Transverse colon (tissue), 3 donors: ENCODE measurements around the gene ZNF197.
"Not testable (repeated sequence)": the region's sequence is repeated elsewhere in the genome, so short reads cannot be mapped to it uniquely, and the experiment has no call there.

Source experiments
- EP300 ChIP-seq: sonication (generic); formaldehyde crosslinking; IDR thresholded peaks from one replicate; pipeline ENCODE4 v1.6.1; 2017; ENCODE audit warnings: antibody characterized with exemption, low read depth
- TF ChIP-seq, protein P1 (sequence below), 5 experiments: fragments of 200-600 bp in 3 of 5; fragments of 450-650 bp in 2 of 5; sonication (generic) in 3 of 5; IDR thresholded peaks; 1 replicate in 2 of 5; 2 replicates in 3 of 5; pipeline ENCODE4 v1.5.1; 2016 to 2017; ENCODE audit warnings: antibody characterized with exemption in 5 of 5, inconsistent platforms in 3 of 5, mild to moderate bottlenecking in 2 of 5, moderate library complexity in 1 of 5

DNA sequence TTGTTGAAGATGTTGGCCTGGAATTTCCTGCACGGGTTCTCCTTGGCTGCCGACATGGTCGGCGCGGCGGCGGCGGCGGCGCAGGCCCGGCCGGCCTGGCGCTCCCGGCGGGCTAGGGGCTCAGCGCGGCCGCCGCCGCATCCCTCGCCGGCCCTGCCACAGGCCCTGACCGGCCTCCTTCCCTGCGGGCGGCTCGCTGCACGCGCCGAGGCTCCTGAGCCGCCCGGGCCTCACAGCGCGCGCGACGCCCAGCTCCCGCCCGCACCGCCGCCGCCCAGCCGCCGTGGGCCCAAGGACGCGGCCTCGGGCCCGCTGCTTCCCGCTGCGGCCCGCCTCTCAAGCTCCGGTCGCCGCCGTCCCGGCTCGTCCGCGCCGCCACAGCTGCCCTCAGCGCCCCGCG is 43.9 kb upstream of the ZNF197 start:
- TF ChIP-seq, protein P1, sequence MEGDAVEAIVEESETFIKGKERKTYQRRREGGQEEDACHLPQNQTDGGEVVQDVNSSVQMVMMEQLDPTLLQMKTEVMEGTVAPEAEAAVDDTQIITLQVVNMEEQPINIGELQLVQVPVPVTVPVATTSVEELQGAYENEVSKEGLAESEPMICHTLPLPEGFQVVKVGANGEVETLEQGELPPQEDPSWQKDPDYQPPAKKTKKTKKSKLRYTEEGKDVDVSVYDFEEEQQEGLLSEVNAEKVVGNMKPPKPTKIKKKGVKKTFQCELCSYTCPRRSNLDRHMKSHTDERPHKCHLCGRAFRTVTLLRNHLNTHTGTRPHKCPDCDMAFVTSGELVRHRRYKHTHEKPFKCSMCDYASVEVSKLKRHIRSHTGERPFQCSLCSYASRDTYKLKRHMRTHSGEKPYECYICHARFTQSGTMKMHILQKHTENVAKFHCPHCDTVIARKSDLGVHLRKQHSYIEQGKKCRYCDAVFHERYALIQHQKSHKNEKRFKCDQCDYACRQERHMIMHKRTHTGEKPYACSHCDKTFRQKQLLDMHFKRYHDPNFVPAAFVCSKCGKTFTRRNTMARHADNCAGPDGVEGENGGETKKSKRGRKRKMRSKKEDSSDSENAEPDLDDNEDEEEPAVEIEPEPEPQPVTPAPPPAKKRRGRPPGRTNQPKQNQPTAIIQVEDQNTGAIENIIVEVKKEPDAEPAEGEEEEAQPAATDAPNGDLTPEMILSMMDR (IDR thresholded peaks at IDR 0.05): not testable (repeated sequence)
- TF ChIP-seq EP300: not testable (repeated sequence)
